Panc1 (cell line): ENCODE measurements around the gene HK3.

Source experiments
- SIN3A ChIP-seq: IDR thresholded peaks from 2 replicates; pipeline ENCODE4 v1.6.1; 2012; ENCODE audit warnings: low read depth, mild to moderate bottlenecking, low read length, moderate library complexity, borderline replicate concordance; ENCODE audit not compliant: insufficient read depth
- TF ChIP-seq, protein P1 (sequence below): fragments of 450-650 bp; IDR thresholded peaks from 2 replicates; pipeline ENCODE4 v1.5.1; 2017; ENCODE audit warnings: mild to moderate bottlenecking

DNA sequence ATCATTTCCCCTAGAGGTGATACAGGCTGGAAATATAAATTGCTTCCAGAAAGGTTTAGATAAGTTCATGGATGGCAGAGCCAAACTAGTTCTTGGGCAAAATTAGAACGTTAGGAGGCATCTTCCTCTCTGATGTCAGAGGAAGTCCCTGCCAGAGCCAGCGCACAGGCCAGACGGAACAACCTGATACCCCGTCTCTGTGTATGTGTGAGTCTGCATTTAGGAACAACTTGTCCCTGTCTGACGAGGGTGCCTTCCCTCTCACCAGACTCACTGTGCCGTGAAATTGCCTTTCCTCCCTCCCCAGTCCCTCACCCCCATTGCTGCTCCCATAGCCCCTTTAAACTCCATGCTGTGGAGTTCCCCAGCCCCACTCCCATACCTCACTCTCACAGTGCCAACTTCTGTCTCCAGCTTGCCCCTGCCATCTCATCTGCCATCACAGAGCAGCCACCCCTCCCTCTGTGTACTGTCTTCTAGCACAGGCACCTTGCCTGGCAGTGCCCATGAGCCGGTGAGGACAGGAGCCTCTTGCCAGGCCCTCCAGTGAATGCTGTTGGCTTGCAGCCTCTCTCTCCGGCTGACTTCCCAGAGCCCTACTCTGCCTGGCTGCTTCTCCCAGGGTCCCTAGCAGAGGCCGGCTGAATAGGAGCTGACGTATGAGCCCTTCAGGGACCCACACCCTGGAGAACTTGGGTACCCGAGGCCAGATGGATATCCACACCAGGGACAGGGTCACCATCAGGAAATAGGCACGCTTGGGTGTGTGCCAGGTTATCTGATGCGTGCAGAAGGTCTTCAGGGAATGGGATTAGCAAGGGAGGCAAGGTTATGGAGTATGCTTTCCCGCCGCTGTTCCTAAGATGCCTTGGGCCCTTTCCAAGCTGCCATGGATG is 62.1 kb downstream of the HK3 start:
- TF ChIP-seq, protein P1, sequence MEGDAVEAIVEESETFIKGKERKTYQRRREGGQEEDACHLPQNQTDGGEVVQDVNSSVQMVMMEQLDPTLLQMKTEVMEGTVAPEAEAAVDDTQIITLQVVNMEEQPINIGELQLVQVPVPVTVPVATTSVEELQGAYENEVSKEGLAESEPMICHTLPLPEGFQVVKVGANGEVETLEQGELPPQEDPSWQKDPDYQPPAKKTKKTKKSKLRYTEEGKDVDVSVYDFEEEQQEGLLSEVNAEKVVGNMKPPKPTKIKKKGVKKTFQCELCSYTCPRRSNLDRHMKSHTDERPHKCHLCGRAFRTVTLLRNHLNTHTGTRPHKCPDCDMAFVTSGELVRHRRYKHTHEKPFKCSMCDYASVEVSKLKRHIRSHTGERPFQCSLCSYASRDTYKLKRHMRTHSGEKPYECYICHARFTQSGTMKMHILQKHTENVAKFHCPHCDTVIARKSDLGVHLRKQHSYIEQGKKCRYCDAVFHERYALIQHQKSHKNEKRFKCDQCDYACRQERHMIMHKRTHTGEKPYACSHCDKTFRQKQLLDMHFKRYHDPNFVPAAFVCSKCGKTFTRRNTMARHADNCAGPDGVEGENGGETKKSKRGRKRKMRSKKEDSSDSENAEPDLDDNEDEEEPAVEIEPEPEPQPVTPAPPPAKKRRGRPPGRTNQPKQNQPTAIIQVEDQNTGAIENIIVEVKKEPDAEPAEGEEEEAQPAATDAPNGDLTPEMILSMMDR: no peak
- TF ChIP-seq SIN3A: no peak
